NCI-H82 (cell line): ENCODE results near the gene TTLL11.
"Not testable (repeated sequence)": the region's sequence is repeated elsewhere in the genome, so short reads cannot be mapped to it uniquely, and the experiment has no call there.

ENCODE experiments used
- DNase-seq: peaks from one replicate; lab custom pipeline; 2025; lab: John Stamatoyannopoulos, UW

The TTLL11 gene

GRCh38 chr9:121906074-121906870 lies 186.8 kb downstream of the TTLL11 start:
- DNase-seq: peak; percentile 37

GRCh38 chr9:121902461-121903135 lies 190.5 kb downstream of the TTLL11 start:
- DNase-seq: peak; percentile 49

GRCh38 chr9:121901616-121902015 lies 191.5 kb downstream of the TTLL11 start:
- no peak for DNase-seq

- no peak for DNase-seq
Measured at GRCh38 chr9:121900163-121900562, 192.9 kb downstream of the TTLL11 start.

GRCh38 chr9:121898856-121899255 lies 194.3 kb downstream of the TTLL11 start:
- no peak for DNase-seq

- DNase-seq: no peak
Measured at GRCh38 chr9:121897140-121897539, 196.0 kb downstream of the TTLL11 start.

GRCh38 chr9:121896545-121896943 lies 196.6 kb downstream of the TTLL11 start:
- no peak for DNase-seq

GRCh38 chr9:121895818-121896544 lies 197.1 kb downstream of the TTLL11 start:
- DNase-seq: peak; percentile 11

GRCh38 chr9:121895358-121895757 lies 197.8 kb downstream of the TTLL11 start:
- DNase-seq: no peak

GRCh38 chr9:121894380-121894779 lies 198.7 kb downstream of the TTLL11 start:
- DNase-seq: not testable (repeated sequence)

- DNase-seq: no peak
Measured at GRCh38 chr9:121893786-121894185, 199.3 kb downstream of the TTLL11 start.

- DNase-seq: no peak
Measured at GRCh38 chr9:121892706-121893105, 200.4 kb downstream of the TTLL11 start.

GRCh38 chr9:121890746-121891145 lies 202.4 kb downstream of the TTLL11 start:
- no peak for DNase-seq

GRCh38 chr9:121889990-121890563 lies 203.0 kb downstream of the TTLL11 start:
- DNase-seq: no peak

- no peak for DNase-seq
Measured at GRCh38 chr9:121888438-121888775, 204.7 kb downstream of the TTLL11 start.

- no peak for DNase-seq
Measured at GRCh38 chr9:121887553-121888437, 205.3 kb downstream of the TTLL11 start.

- no peak for DNase-seq
Measured at GRCh38 chr9:121886759-121887485, 206.2 kb downstream of the TTLL11 start.

GRCh38 chr9:121885345-121885901 lies 207.7 kb downstream of the TTLL11 start:
- no peak for DNase-seq

GRCh38 chr9:121884057-121884541 lies 209.0 kb downstream of the TTLL11 start:
- no peak for DNase-seq
